NCI-H526 (cell line): ENCODE results near the gene NUDT21.
"Not testable (repeated sequence)": the region's sequence is repeated elsewhere in the genome, so short reads cannot be mapped to it uniquely, and the experiment has no call there.

Experiments used
- DNase-seq, 2 experiments: peaks; one replicate each; lab custom pipeline; 2025; lab: John Stamatoyannopoulos, UW

Gene NUDT21

DNA sequence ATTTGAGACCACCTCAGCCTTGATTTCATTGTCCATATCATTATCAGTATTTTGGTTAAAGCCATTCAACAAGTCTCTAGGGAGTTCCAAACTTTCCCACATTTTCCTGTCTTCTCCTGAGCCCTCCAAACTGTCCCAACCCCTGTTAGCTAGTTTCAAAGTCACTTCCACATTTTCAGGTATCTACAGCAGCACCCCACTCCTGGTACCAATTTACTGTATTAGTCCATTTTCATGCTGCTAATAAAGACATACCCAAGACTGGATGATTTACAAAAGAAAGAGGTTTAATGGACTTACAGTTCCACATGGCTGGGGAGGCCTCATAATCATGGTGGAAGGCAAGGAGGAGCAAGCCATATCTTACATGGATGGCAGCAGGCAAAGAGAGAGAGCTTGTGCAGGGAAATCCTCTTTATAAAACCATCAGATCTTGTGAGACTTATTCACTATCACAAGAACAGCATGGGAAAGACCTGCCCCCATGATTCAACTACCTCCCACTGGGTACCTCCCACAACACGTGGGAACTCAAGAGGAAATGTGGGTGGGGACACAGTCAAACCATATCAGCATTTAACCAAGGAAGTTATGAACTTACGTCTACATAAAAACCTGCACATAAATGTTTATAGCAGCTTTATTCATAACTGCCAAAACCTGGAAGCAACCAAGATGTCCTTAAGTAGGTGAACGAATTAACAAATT, 70.2 kb downstream of the NUDT21 start:
- not testable (repeated sequence) for DNase-seq
